ENCODE data around the gene KCND3. TPM values are rescaled to one million over a fixed set of nuclear protein-coding genes. Genes with fewer than 3 reads are reported as not detected.
A peak's percentile ranks its signal among the peaks of the same experiment; 100 is the strongest.

The KCND3 gene
- total and polyA plus RNA-seq, 2 of the 4 experiments (the other 2 are of a cell fraction), result under 0.01 to 0.03 TPM

DNA sequence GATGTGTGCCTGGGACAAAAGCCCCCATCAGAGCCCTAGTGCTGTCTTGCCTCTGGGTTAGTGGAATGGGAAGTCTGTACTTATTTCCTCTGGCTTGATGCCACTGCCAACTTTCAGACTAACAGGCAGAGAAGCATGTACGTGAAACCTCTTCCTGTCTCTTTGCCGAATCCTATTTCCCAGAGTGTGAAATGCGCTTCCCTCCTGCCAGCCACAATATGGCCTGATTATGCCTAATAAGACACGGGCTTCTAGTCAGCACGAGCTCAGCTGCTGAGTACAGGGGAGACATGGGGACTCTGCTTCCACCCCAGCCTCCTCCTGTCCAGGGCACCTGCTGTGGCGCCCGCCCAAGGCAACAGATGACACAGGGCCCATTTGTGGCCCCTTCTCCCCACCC lies 111.4 kb downstream of the KCND3 start:
- WGBS, 2 experiments (ENCODE audit: extremely low coverage in 2 of 2, insufficient read length in 1 of 2), result 89% methylated on average over 3 of the region's 7 CpGs; no CpG with 5 or more reads in 1 of the 2 experiments
- no peak for TF ChIP-seq MAZ (IDR thresholded peaks at IDR 0.05; ENCODE audit: borderline replicate concordance, low read depth, low read length)
- no peak for TF ChIP-seq CHD1 (IDR thresholded peaks at IDR 0.05; ENCODE audit: low read depth, low read length)
- no peak for TF ChIP-seq MXI1 (IDR thresholded peaks at IDR 0.05; ENCODE audit: borderline replicate concordance, low read depth, low read length)
- TF ChIP-seq, protein P1, sequence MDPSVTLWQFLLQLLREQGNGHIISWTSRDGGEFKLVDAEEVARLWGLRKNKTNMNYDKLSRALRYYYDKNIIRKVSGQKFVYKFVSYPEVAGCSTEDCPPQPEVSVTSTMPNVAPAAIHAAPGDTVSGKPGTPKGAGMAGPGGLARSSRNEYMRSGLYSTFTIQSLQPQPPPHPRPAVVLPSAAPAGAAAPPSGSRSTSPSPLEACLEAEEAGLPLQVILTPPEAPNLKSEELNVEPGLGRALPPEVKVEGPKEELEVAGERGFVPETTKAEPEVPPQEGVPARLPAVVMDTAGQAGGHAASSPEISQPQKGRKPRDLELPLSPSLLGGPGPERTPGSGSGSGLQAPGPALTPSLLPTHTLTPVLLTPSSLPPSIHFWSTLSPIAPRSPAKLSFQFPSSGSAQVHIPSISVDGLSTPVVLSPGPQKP (IDR thresholded peaks at IDR 0.05; ENCODE audit: borderline replicate concordance, low read depth, low read length), result no peak
- TF ChIP-seq RCOR1 (IDR thresholded peaks at IDR 0.05; ENCODE audit: insufficient replicate concordance, low read length), result no peak
- TF ChIP-seq RAD21 (IDR thresholded peaks at IDR 0.05; ENCODE audit: low read length), result no peak
- no peak for TF ChIP-seq MAFK (IDR thresholded peaks at IDR 0.05; ENCODE audit: low read depth, low read length)
- TF ChIP-seq FOS (IDR thresholded peaks at IDR 0.05; ENCODE audit: low read depth, low read length), result no peak
- TF ChIP-seq, protein P2, sequence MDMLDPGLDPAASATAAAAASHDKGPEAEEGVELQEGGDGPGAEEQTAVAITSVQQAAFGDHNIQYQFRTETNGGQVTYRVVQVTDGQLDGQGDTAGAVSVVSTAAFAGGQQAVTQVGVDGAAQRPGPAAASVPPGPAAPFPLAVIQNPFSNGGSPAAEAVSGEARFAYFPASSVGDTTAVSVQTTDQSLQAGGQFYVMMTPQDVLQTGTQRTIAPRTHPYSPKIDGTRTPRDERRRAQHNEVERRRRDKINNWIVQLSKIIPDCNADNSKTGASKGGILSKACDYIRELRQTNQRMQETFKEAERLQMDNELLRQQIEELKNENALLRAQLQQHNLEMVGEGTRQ (IDR thresholded peaks at IDR 0.05; ENCODE audit: low read depth, low read length), result no peak
- TF ChIP-seq POLR2A (IDR thresholded peaks at IDR 0.05; ENCODE audit: low read depth, low read length), result no peak
- no peak for TF ChIP-seq SMC3 (IDR thresholded peaks at IDR 0.05; ENCODE audit: low read depth, low read length)
- no peak for TF ChIP-seq BHLHE40 (IDR thresholded peaks at IDR 0.05; ENCODE audit: low read depth, low read length)
- no peak for TF ChIP-seq NFE2L2 (IDR thresholded peaks at IDR 0.05; ENCODE audit: low read depth, low read length)
- TF ChIP-seq RFX5 (IDR thresholded peaks at IDR 0.05; ENCODE audit: low read depth, low read length), result no peak
- H3K4me2 ChIP-seq (ENCODE audit: low read depth, low read length), result no peak overlapping the region
- H3K36me3 ChIP-seq (ENCODE audit: control insufficient read depth, insufficient read depth, low read length), result no peaks in the 10 kb centered on the region
- dilution Hi-C loops (cut with HindIII; ENCODE audit: low sequenced_read_pairs, unreplicated experiment), result no loop called here
- no peaks in the 10 kb centered on the region for H4K20me1 ChIP-seq (ENCODE audit: insufficient read depth, low read length)
- no peak overlapping the region for H3K14ac ChIP-seq (replicated peaks; ENCODE audit: low read depth, low read length)
- no peak overlapping the region for H3K4me3 ChIP-seq (ENCODE audit: insufficient read depth, low read depth, low read length)
- H4K8ac ChIP-seq (ENCODE audit: low read depth in 2 of 2, low read length in 2 of 2), result no peak overlapping the region; a peak in 2 of 4 replicates
- peak overlapping the region; percentile 64; the same call in 1 of the 2 replicates for H2AK5ac ChIP-seq (ENCODE audit: low read depth, low read length)
- H3K4ac ChIP-seq (ENCODE audit: low read depth, low read length), result peak overlapping the region; percentile 79; the same call in 1 of the 2 replicates
- H3K56ac ChIP-seq (ENCODE audit: extremely low read depth, insufficient read depth, low read length), result no peak overlapping the region
- H3K27ac ChIP-seq (ENCODE audit: insufficient read depth, low read length), result peak overlapping the region; percentile 71; the same call in 1 of the 2 replicates
- no peak overlapping the region for H2AK9ac ChIP-seq (replicated peaks; ENCODE audit: low read depth, low read length, poor library complexity)
- no peaks in the 10 kb centered on the region for H3K9me3 ChIP-seq (ENCODE audit: control insufficient read depth, insufficient read depth, low read length)
- no peak overlapping the region; the same call in 1 of the 2 replicates for H3K18ac ChIP-seq (ENCODE audit: low read depth, low read length)
- H2BK5ac ChIP-seq (ENCODE audit: low read depth, low read length, poor library complexity, severe bottlenecking), result no peak overlapping the region
- BruUV-seq (replicated peaks), result no TSS peak
- no peak overlapping the region for H2BK20ac ChIP-seq (ENCODE audit: low read depth, low read length)
- H2BK15ac ChIP-seq (ENCODE audit: low read depth, low read length), result peak overlapping the region; percentile 58; the same call in 1 of the 3 replicates
- H4K91ac ChIP-seq (ENCODE audit: insufficient read depth, low read depth, low read length), result peak overlapping the region; percentile 73; the same call in 1 of the 2 replicates
- ChIA-PET CTCF (no interaction called here), POLR2A (ENCODE audit: unreplicated experiment) (no interaction called here)
- H2AFZ ChIP-seq (replicated peaks; ENCODE audit: low read length, poor library complexity), result no peak overlapping the region
- peaks cover 16% of the 10 kb centered on the region for H3K27me3 ChIP-seq (ENCODE audit: control insufficient read depth, insufficient read depth, low read length)
- no peak overlapping the region for H3K23ac ChIP-seq (ENCODE audit: low read depth, low read length)
- ATAC-seq (ENCODE audit: low read depth) (no peak), DNase-seq (no peak)
- H4K5ac ChIP-seq (ENCODE audit: low read depth, low read length), result no peak overlapping the region
- intact Hi-C loops (cut with micrococcal nuclease), result loop anchor here (5.0 kb wide), 1 partner anchor 101 kb away; no protein-coding TSS in a partner anchor
- peaks cover 15% of the 10 kb centered on the region for H3K4me1 ChIP-seq (ENCODE audit: control insufficient read depth, insufficient read depth, low read length)
- peaks cover 5% of the 10 kb centered on the region; the same call in 1 of the 2 replicates for H3K9me1 ChIP-seq (ENCODE audit: insufficient read depth, low read length)
- H3K9ac ChIP-seq (ENCODE audit: low read depth, low read length), result no peak overlapping the region
- H3K79me1 ChIP-seq (ENCODE audit: low read depth in 1 of 2, low read length in 2 of 2), result no peaks in the 10 kb centered on the region
- H2BK120ac ChIP-seq (ENCODE audit: low read depth, low read length), result peak overlapping the region; percentile 88; the same call in 1 of the 2 replicates
- in situ Hi-C loops (cut with MboI; ENCODE audit: low sequenced_read_pairs), result no loop called here

Measured in IMR-90 (cell line).